PFSK-1 (cell line): Measurements from ENCODE around the gene PRIMPOL.

ENCODE experiments used
- POLR2AphosphoS5 ChIP-seq: IDR thresholded peaks from 2 replicates; pipeline ENCODE4 v1.6.1; 2012; ENCODE audit warnings: low read depth, mild to moderate bottlenecking, control low read depth, low read length, moderate library complexity
- SIN3A ChIP-seq: IDR thresholded peaks from 2 replicates; pipeline ENCODE4 v1.6.1; 2012; ENCODE audit warnings: mild to moderate bottlenecking, low read length, moderate library complexity, borderline replicate concordance; ENCODE audit not compliant: insufficient read depth
- TF ChIP-seq, protein P1 (sequence below), 2 experiments: IDR thresholded peaks; 2 replicates each; pipeline versions ENCODE4 v1.6.1 to v1.8.0; 2011 to 2012; ENCODE audit warnings: low read depth in 2 of 2, low read length in 2 of 2, control low read depth in 1 of 2, inconsistent platforms in 1 of 2, mild to moderate bottlenecking in 1 of 2, moderate library complexity in 1 of 2; ENCODE audit not compliant: insufficient read depth in 1 of 2

DNA sequence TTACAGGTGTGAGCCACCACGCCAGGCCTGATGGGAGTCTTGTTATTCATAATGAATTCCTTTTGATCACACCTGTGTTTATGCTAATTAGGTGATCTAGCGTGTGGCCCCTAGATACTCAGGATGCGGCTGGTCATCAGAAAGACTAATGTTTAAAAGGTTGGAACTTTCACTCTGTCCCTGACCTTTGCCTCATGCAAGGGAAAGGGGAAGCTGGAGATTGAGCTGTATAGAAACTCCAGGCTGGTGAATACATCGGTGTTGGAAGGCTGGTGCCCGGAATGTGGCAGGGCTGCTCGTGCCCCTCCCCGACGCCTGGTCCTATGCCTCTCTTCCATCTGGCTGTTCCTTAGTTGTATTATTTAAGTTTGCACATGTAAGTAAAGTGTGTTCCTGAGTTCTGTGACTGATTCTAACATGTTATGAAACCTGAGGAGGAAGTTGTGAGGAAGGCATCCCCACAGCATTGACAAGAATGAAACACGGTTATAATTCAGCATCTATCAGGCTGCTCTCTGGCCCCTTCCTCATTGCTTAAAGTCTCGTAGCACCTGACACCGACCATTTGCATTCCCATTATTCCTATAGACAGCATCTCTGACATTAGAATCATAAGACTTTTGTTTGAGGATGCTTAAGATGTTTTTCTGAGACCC lies 29.2 kb upstream of the PRIMPOL start:
- no peak for TF ChIP-seq POLR2AphosphoS5
- TF ChIP-seq SIN3A, result no peak
- TF ChIP-seq, protein P1, sequence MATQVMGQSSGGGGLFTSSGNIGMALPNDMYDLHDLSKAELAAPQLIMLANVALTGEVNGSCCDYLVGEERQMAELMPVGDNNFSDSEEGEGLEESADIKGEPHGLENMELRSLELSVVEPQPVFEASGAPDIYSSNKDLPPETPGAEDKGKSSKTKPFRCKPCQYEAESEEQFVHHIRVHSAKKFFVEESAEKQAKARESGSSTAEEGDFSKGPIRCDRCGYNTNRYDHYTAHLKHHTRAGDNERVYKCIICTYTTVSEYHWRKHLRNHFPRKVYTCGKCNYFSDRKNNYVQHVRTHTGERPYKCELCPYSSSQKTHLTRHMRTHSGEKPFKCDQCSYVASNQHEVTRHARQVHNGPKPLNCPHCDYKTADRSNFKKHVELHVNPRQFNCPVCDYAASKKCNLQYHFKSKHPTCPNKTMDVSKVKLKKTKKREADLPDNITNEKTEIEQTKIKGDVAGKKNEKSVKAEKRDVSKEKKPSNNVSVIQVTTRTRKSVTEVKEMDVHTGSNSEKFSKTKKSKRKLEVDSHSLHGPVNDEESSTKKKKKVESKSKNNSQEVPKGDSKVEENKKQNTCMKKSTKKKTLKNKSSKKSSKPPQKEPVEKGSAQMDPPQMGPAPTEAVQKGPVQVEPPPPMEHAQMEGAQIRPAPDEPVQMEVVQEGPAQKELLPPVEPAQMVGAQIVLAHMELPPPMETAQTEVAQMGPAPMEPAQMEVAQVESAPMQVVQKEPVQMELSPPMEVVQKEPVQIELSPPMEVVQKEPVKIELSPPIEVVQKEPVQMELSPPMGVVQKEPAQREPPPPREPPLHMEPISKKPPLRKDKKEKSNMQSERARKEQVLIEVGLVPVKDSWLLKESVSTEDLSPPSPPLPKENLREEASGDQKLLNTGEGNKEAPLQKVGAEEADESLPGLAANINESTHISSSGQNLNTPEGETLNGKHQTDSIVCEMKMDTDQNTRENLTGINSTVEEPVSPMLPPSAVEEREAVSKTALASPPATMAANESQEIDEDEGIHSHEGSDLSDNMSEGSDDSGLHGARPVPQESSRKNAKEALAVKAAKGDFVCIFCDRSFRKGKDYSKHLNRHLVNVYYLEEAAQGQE (IDR thresholded peaks at IDR 0.05; ENCODE audit: insufficient read depth in 1 of 2, low read depth in 2 of 2, low read length in 2 of 2), result no peak
